ENCODE results near the gene PHLDB1. TPM values are rescaled to one million over a fixed set of nuclear protein-coding genes. Genes with fewer than 3 reads are reported as not detected.

Gene PHLDB1
- total RNA-seq, 1 donor = 93.5 TPM

GRCh38 chr11:118648291-118648690 lies 40.9 kb downstream of the PHLDB1 start:
- no peak for DNase-seq (ENCODE audit: low read depth)
- no peak overlapping the region for H3K4me3 ChIP-seq (ENCODE audit: low read depth, low read length)
- no peak for TF ChIP-seq CTCF (IDR thresholded peaks at IDR 0.05; ENCODE audit: insufficient read depth, low read length)

GRCh38 chr11:118649941-118650340 lies 42.5 kb downstream of the PHLDB1 start:
- no peak for DNase-seq (ENCODE audit: low read depth)
- no peak overlapping the region for H3K4me3 ChIP-seq (ENCODE audit: low read depth, low read length)
- no peak for TF ChIP-seq CTCF (IDR thresholded peaks at IDR 0.05; ENCODE audit: insufficient read depth, low read length)

- no peak overlapping the region for H3K4me3 ChIP-seq (ENCODE audit: low read depth, low read length)
- TF ChIP-seq CTCF (IDR thresholded peaks at IDR 0.05; ENCODE audit: insufficient read depth, low read length) = no peak
- DNase-seq (ENCODE audit: low read depth) = no peak
These were observed 43.0 kb downstream of the PHLDB1 start for GRCh38 chr11:118650366-118650765.

- no peak for DNase-seq (ENCODE audit: low read depth)
- TF ChIP-seq CTCF (IDR thresholded peaks at IDR 0.05; ENCODE audit: insufficient read depth, low read length) = no peak
- no peak overlapping the region for H3K4me3 ChIP-seq (ENCODE audit: low read depth, low read length)
These were observed 44.4 kb downstream of the PHLDB1 start for GRCh38 chr11:118651820-118652219.

- no peak overlapping the region for H3K4me3 ChIP-seq (ENCODE audit: low read depth, low read length)
- DNase-seq (ENCODE audit: low read depth) = no peak
- no peak for TF ChIP-seq CTCF (IDR thresholded peaks at IDR 0.05; ENCODE audit: insufficient read depth, low read length)
These were observed 45.3 kb downstream of the PHLDB1 start for GRCh38 chr11:118652681-118653181.

GRCh38 chr11:118653684-118654390 lies 46.4 kb downstream of the PHLDB1 start:
- no peak for TF ChIP-seq CTCF (IDR thresholded peaks at IDR 0.05; ENCODE audit: insufficient read depth, low read length)
- H3K4me3 ChIP-seq (ENCODE audit: low read depth, low read length) = no peak overlapping the region
- DNase-seq (ENCODE audit: low read depth) = no peak

Measured in fibroblast of the aortic adventitia (primary cell).